GM19468 (cell line): ENCODE measurements around the gene ODF4.
A peak's percentile ranks its signal among the peaks of the same experiment; 100 is the strongest.
"Not testable (repeated sequence)": the region's sequence is repeated elsewhere in the genome, so short reads cannot be mapped to it uniquely, and the experiment has no call there.

ENCODE experiments used
- ATAC-seq: cut with Tn5 transposase; IDR thresholded peaks from one replicate; pipeline ENCODE4 v1.9.1; 2021; ENCODE audit warnings: mild to moderate bottlenecking, moderate library complexity, moderate number of reproducible peaks; ENCODE audit not compliant: unreplicated experiment; ENCODE audit errors: extremely low read depth

Gene ODF4

GRCh38 chr17:8362651-8363332 is 23.2 kb downstream of the ODF4 start:
- ATAC-seq, result no peak

DNA sequence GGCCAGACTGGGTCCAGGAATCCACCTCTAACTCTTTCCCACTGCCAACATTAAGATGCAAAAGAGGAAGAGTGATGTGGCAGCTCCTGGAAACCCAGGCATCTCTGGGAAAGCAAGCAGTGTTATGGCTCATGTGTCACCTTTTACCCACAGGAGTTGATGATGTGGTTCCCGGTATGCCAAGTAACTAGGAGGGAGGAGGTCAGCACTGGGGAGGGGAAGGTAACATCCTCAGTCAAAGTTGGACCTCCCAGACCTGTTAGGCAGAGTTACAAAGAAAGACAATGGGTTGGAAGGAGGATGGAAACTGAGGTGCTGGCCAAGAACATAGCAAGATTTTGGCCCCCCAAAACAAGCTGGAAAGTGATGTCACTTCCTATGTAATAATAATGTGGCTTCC is 25.5 kb downstream of the ODF4 start:
- no peak for ATAC-seq

GRCh38 chr17:8366231-8366630 is 26.6 kb downstream of the ODF4 start:
- no peak for ATAC-seq

GRCh38 chr17:8368193-8368592 is 28.6 kb downstream of the ODF4 start:
- ATAC-seq, result no peak

DNA sequence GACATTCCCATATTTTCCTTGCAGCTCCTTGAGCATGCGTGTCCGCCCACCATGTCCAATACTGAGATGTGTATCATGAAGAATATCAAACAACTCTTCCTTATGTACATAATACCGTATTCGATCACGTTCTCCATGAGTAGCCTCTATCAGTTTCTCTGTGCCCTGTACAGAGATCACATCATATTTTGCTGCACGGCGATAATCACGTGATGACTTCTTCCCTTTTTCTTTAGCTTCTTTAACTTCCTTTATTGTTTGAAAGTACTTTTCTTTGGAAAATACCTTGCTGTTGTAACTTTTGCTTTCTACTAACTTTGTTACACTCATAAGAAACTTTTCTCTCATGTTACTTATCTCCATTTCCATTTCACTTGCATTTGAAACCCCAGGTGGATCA is 30.3 kb downstream of the ODF4 start:
- ATAC-seq, result no peak

- ATAC-seq, result no peak
Observed at GRCh38 chr17:8371786-8372185, 32.1 kb downstream of the ODF4 start.

DNA sequence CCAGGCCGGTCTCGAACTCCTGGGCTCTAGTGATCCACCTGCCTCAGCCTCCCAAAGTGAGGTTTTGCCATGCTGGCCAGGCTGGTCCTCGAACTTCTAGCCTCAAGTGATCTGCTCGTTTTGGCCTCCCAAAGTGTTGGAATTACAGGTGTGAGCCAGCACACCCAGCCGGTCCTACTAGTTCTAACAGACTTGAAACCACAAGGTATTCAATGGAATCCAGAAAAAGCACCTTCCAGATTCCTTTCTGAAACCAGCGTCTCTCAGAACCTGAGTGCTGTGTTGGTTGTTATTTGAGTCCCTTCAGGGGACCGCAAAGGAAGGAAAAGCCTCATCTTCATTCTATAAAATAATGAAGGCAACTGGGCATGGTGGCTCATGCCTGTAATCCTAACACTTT is 32.8 kb downstream of the ODF4 start:
- ATAC-seq, result no peak

GRCh38 chr17:8373856-8374255 is 34.2 kb downstream of the ODF4 start:
- not testable (repeated sequence) for ATAC-seq

DNA sequence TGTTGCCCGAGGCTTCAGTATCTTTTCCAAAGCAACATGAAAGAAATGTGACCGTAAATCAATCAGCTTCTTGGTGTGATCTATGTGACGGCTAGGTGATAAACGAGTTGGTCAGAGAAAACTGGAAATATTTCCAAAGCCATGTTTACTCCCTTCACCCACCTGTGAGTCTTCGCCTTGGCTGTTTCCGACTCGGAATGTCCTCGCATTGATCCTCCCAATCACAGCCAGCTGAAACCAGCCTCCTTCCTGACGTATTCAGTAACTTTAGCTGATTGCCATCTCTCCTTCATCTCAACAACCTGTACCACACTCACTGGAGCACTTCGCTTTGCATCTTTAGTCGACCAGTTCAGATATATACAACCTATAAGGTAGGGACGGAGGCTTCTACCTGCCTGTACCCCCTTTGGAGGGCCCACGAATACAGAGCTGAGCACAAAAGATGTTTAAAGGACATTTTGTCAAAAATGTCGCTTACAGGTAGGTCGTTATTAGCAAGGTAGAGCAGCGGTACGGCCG is 36.2 kb downstream of the ODF4 start:
- no peak for ATAC-seq

DNA sequence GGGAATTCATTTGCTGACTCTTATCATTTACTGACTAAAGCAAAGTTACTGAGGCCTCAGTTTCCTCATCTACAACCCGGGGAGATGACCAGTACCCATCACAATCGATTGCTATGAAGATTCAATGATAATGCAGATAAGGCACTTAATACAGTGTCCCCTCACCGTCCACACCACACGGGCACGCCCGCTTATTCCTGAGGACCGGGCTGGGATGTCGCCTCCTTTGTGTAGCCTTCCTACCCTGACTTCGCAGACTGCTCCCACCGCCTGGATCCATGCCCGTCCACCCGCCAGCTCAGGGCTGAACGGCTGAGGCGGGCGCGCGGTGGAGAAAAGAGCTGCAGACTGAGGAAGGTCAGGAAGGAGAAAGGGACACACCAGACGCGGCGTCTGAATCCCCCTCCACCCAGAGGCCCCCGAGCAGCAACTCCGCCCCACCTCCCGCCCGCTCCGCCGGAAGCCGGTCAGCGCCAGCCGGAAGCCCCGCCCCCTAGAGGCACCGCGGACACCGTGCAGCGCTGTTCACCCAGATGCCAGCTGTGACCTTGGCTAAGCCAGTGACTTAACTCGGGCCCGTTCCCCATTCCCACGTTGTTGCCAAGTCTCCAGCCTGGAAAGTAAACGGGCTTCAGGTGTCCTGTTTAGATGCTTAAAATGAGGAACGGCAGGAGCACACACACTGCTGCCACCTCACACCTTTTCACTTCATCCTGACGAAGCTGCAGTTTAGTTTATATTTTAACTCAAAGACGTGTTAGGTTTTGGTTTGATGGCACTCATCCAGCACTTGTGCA is 36.8 kb downstream of the ODF4 start, which contains the start of gene KRABD2:
TSS of gene KRABD2 (minus strand) at position 434 of the 797 bp plus-strand sequence.
- ATAC-seq, result no peak

GRCh38 chr17:8377422-8377821 is 37.8 kb downstream of the ODF4 start:
- ATAC-seq, result no peak

GRCh38 chr17:8378117-8378516 is 38.5 kb downstream of the ODF4 start:
- not testable (repeated sequence) for ATAC-seq

DNA sequence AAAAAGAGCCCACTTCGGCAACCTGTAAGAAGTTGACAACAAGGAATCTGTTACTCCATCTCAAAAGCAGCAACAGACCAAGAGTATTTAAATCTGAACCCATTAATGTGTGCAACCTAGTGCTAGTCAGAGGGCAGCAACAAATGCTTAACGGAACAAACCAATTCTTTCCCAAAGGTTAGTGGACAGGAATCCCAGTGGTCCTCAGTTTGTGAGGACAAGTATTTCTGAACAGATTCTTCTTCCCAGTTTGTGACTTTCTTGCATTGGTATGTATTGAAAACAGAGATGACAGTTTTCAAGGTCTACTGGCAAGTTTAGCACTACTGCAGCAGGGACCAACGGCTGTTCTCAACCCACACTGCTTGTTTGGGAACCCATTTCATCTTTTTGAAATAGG is 40.4 kb downstream of the ODF4 start:
- no peak for ATAC-seq

DNA sequence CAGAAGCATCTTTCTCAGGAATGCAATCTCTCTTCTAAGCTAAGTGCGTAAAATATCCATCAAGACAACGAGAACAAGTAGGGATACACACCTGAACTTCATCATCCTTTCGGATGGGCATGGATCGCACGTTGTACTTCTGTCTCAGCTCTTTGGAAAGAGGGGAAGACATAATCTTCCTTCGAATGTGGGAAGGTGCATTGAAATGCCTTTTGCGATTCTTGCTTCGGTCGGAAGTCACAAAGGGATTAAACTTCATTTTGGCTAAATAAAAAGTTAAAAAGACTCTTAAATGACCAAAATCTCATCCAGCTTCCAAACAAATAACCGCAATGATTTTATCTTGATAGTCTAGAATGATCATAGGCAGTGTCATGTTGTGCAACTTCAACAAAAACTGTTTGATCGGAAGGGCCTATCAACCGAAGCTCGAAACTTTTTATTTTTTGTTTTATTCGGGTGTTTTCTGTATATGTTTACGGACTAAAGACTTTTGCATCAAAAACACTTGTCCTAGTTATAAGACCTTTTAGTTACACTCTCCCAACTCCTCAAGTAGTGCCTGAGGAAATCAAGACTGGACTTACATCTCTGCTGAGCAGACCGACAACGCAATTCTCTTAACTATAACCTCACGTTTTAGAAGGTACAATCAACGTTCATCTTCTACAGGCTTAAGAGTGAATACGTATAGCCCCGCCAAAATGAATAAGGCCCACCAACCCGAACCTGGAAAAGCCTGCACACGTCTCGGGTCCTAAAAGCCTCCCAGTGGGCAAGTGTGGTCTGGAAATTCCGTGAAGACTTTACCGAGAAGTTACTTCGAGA is 42.6 kb downstream of the ODF4 start:
- ATAC-seq, result no peak

GRCh38 chr17:8382880-8383142 is 43.2 kb downstream of the ODF4 start:
- no peak for ATAC-seq

- peak; percentile 75 for ATAC-seq
Observed at GRCh38 chr17:8383143-8383822, 43.6 kb downstream of the ODF4 start, which contains the start of gene RPL26. Gene RPL26 (minus strand): TSS chr17:8383193. CDS start chr17:8382310, 883 bp downstream.

GRCh38 chr17:8384801-8385378 is 45.2 kb downstream of the ODF4 start:
- no peak for ATAC-seq

DNA sequence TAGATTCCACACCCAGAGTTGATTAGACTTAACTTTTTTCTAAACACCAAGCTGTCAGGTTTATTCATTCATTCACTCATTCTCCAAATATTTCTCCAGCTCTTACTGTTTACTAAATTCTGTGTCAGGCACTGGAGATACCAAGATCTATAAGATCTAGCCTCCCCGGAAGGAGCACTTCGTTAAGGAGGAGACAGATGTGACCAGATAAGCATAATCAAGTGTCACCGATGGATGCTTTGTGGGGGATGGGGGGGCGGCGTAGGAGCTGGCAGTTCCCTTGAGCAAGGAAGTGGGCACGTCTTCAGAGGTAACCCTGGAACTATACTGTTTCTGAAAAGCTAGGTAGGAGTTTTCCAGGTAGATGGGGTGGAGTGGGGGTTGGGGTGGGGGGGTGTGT is 47.2 kb downstream of the ODF4 start:
- ATAC-seq, result no peak

GRCh38 chr17:8387914-8388651 is 48.4 kb downstream of the ODF4 start:
- ATAC-seq, result no peak
